Activated naive CD4-positive, alpha-beta T cell treated with anti-CD3 and anti-CD28 coated beads for 36 hours (primary cell): Measurements from ENCODE around the gene QPCTL. TPM values are rescaled to one million over a fixed set of nuclear protein-coding genes. Genes with fewer than 3 reads are reported as not detected.
"Not testable (repeated sequence)": the region's sequence is repeated elsewhere in the genome, so short reads cannot be mapped to it uniquely, and the experiment has no call there.

Experiments
- CTCF ChIA-PET: fragments of 350-600 bp; sonication (Branson Sonifier 250); formaldehyde crosslinking; loops from one replicate; lab custom pipeline; 2021; ENCODE audit warnings: antibody characterized with exemption; lab: Charles Lee
- DNase-seq: peaks from one replicate; pipeline ENCODE4 v3.0.0-alpha.2; 2020
- H3K27ac Mint-ChIP-seq: one replicate; pipeline ENCODE4 v1.8.0; 2021; ENCODE audit warnings: mild to moderate bottlenecking, mixed read lengths
- H3K27me3 Mint-ChIP-seq: one replicate; pipeline ENCODE4 v1.8.0; 2021; ENCODE audit warnings: low read depth, mixed read lengths
- H3K36me3 Mint-ChIP-seq: one replicate; pipeline ENCODE4 v1.8.0; 2021; ENCODE audit warnings: low read depth, mixed read lengths
- H3K4me1 Mint-ChIP-seq: one replicate; pipeline ENCODE4 v1.8.0; 2021; ENCODE audit warnings: low read depth, mixed read lengths
- H3K4me3 Mint-ChIP-seq: one replicate; pipeline ENCODE4 v1.8.0; 2021; ENCODE audit warnings: mild to moderate bottlenecking, moderate library complexity, mixed read lengths
- H3K9me3 Mint-ChIP-seq: one replicate; pipeline ENCODE4 v1.8.0; 2021; ENCODE audit warnings: mixed read lengths
- intact Hi-C: fragments of 100-400 bp; cut with micrococcal nuclease; formaldehyde crosslinking; loops from one replicate; pipeline ENCODE4 v1.15.1; 2023
- total RNA-seq, 2 experiments: library from RNA; stranded (reverse); gene quantifications; one replicate each; pipeline ENCODE4 v1.2.3, GENCODE V29; 2021

The QPCTL gene
- total RNA-seq, 2 experiments from 2014 or later = 12.0 to 14.1 TPM

- Mint-ChIP-seq H3K36me3 (peaks cover 7% of the 10 kb centered on the region), H3K27me3 (no peaks in the 10 kb centered on the region), H3K4me1 (peaks cover 22% of the 10 kb centered on the region), H3K27ac (no peak overlapping the region), H3K4me3 (no peak overlapping the region), H3K9me3 (no peaks in the 10 kb centered on the region)
- DNase-seq = no peak
- intact Hi-C loops = no loop called here
- CTCF ChIA-PET = interaction anchor here (1.2 to 1.9 kb wide), 2 partner anchors 17 to 18 kb away, joined by 5 to 11 read pairs; partner anchors contain the start of gene QPCTL
Observed at GRCh38 chr19:45710356-45711130, 18.1 kb downstream of the QPCTL start.

- H3K4me3 Mint-ChIP-seq = no peak overlapping the region
- no peaks in the 10 kb centered on the region for H3K27me3 Mint-ChIP-seq
- CTCF ChIA-PET = no interaction called here
- no peak overlapping the region for H3K27ac Mint-ChIP-seq
- no peaks in the 10 kb centered on the region for H3K9me3 Mint-ChIP-seq
- no peak for DNase-seq
- intact Hi-C loops = no loop called here
- peaks cover 7% of the 10 kb centered on the region for H3K36me3 Mint-ChIP-seq
- H3K4me1 Mint-ChIP-seq = peaks cover 31% of the 10 kb centered on the region
Observed at GRCh38 chr19:45711851-45712698, 19.6 kb downstream of the QPCTL start.

DNA sequence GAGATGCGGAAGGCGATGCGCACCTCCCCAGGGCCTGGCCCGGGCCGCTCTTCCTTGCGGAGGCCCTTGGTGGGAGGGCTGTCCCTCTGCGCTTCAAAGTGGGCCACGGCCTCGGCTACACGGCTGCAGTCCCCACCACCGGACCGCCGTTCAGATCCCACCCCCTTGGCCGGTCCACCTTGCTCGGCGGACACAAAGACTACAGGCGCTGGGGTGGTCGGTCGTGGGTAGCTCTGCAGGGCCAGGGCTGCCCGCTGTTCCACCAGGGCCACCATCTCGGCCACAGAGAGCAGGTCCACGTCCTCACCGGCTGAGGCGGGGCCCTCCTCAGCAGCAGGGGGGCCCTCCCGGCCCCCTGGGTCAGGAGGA is 20.2 kb downstream of the QPCTL start:
- no peaks in the 10 kb centered on the region for H3K27me3 Mint-ChIP-seq
- peaks cover 32% of the 10 kb centered on the region for H3K4me1 Mint-ChIP-seq
- H3K4me3 Mint-ChIP-seq = no peak overlapping the region
- H3K36me3 Mint-ChIP-seq = peaks cover 7% of the 10 kb centered on the region
- CTCF ChIA-PET = no interaction called here
- H3K9me3 Mint-ChIP-seq = no peaks in the 10 kb centered on the region
- intact Hi-C loops = no loop called here
- no peak for DNase-seq
- H3K27ac Mint-ChIP-seq = no peak overlapping the region

DNA sequence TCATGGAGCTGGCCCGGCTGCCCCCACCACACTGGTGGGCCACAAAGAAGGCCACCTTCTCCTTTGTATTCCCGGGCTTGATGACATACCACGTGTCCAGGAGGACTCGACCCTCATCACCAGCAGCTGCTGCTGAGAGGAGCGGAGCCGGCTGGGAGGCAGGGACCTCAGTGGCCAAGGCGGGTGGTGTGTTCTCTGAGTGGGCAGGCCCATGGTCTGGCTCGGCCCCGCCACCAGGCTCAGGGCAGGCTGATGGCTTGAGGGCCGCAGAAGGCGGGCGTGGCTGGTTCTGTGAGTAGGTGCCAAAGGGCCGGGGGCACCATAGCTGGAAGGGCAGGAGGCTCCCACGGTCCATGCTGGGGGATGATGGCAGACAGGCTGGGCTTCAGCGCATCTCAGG is 20.7 kb downstream of the QPCTL start:
- H3K4me1 Mint-ChIP-seq = peaks cover 36% of the 10 kb centered on the region
- no peaks in the 10 kb centered on the region for H3K9me3 Mint-ChIP-seq
- H3K4me3 Mint-ChIP-seq = no peak overlapping the region
- H3K27ac Mint-ChIP-seq = no peak overlapping the region
- CTCF ChIA-PET = interaction anchor here (1.6 kb wide), 1 partner anchor 14 kb away, joined by 3 read pairs; no protein-coding TSS in a partner anchor
- intact Hi-C loops = no loop called here
- DNase-seq = no peak
- H3K27me3 Mint-ChIP-seq = no peaks in the 10 kb centered on the region
- H3K36me3 Mint-ChIP-seq = peaks cover 7% of the 10 kb centered on the region

DNA sequence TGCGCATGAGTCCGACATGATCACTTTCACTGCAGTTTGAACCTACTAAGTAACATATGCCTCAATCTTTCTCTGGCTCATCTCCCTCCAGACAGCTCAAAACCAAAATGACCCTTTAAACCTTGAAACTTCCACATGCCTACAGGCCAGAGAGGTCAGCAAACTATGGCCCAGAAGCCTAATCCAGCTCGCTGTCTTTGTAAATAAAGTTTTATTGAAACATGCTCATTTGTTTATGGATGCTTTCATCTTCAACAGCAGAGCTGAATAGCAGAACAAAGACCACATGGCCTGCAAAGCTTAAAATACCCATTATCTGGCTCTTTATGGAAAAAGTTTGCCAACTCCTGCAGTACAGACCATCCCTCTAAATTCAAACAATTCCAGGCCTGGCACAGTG is 22.7 kb downstream of the QPCTL start:
- Mint-ChIP-seq H3K36me3 (peaks cover 10% of the 10 kb centered on the region), H3K9me3 (no peaks in the 10 kb centered on the region), H3K4me3 (no peak overlapping the region), H3K4me1 (peaks cover 40% of the 10 kb centered on the region), H3K27me3 (no peaks in the 10 kb centered on the region), H3K27ac (no peak overlapping the region)
- CTCF ChIA-PET = interaction anchor here (1.3 to 4.7 kb wide), 2 partner anchors 22 to 34 kb away, joined by 3 to 28 read pairs; partner anchors contain the start of genes QPCTL and SNRPD2
- intact Hi-C loops = no loop called here
- no peak for DNase-seq

- DNase-seq = peak; percentile 29
- Mint-ChIP-seq H3K4me3 (peak overlapping the region; percentile 96), H3K9me3 (no peaks in the 10 kb centered on the region), H3K27ac (peak overlapping the region; percentile 97), H3K4me1 (peaks cover 38% of the 10 kb centered on the region), H3K27me3 (no peaks in the 10 kb centered on the region), H3K36me3 (peaks cover 15% of the 10 kb centered on the region)
- CTCF ChIA-PET = interaction anchor here (0.6 to 4.7 kb wide), 8 partner anchors 14 to 90 kb away, joined by 3 to 28 read pairs (median 4); partner anchors contain the start of genes FBXO46, QPCTL, SIX5 and SNRPD2
- intact Hi-C loops = loop anchor here (1.0 kb wide), 10 partner anchors 14 to 310 kb away; partner anchors contain the start of genes DMWD, FBXO46, IRF2BP1 and OPA3
Observed at GRCh38 chr19:45716359-45717130, 24.1 kb downstream of the QPCTL start.

- H3K27ac Mint-ChIP-seq = peak overlapping the region; percentile 97
- CTCF ChIA-PET = interaction anchor here (0.6 to 4.7 kb wide), 9 partner anchors 13 to 316 kb away, joined by 3 to 28 read pairs (median 4); partner anchors contain the start of genes FBXO46, QPCTL, SIX5 and SNRPD2
- peak overlapping the region; percentile 96 for H3K4me3 Mint-ChIP-seq
- no peaks in the 10 kb centered on the region for H3K9me3 Mint-ChIP-seq
- H3K27me3 Mint-ChIP-seq = no peaks in the 10 kb centered on the region
- H3K36me3 Mint-ChIP-seq = peaks cover 18% of the 10 kb centered on the region
- intact Hi-C loops = loop anchor here (1.0 kb wide), 10 partner anchors 13 to 311 kb away; partner anchors contain the start of genes DMWD, FBXO46, IRF2BP1 and OPA3
- DNase-seq = peak; percentile 99
- H3K4me1 Mint-ChIP-seq = peaks cover 41% of the 10 kb centered on the region
Observed at GRCh38 chr19:45717131-45717982, 24.9 kb downstream of the QPCTL start.

- Mint-ChIP-seq H3K9me3 (no peaks in the 10 kb centered on the region), H3K27me3 (no peaks in the 10 kb centered on the region), H3K27ac (peak overlapping the region; percentile 97), H3K4me3 (peak overlapping the region; percentile 96), H3K36me3 (peaks cover 18% of the 10 kb centered on the region), H3K4me1 (peaks cover 45% of the 10 kb centered on the region)
- intact Hi-C loops = loop anchor here (1.0 kb wide), 10 partner anchors 12 to 312 kb away; partner anchors contain the start of genes DMWD, FBXO46, IRF2BP1 and OPA3
- DNase-seq = no peak
- CTCF ChIA-PET = interaction anchor here (0.6 to 4.7 kb wide), 6 partner anchors 12 to 316 kb away, joined by 3 to 28 read pairs (median 4); partner anchors contain the start of genes FBXO46, QPCTL and SNRPD2
Observed at GRCh38 chr19:45717983-45718650, 25.7 kb downstream of the QPCTL start.

DNA sequence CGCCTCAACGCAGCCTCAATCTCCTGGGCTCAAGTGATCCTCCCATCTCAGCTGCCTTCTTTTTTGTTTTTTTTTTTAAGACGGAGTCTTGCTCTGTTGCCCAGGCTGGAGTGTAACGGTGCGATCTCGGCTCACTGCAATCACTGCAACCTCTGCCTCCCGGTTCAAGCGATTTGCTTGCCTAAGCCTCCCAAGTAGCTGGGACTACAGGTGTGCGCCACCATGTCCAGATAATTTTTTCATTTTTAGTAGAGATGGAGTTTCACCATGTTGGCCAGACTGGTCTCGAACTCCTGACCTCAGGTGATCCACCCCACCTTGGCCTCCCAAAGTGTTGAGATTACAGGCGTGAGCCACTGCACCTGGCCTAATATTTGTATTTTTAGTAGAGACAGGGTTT is 27.6 kb downstream of the QPCTL start:
- CTCF ChIA-PET = interaction anchor here (1.6 kb wide), 1 partner anchor 49 kb away, joined by 3 read pairs; the partner anchor contains the start of gene SIX5

GRCh38 chr19:45728683-45729082 is 36.2 kb downstream of the QPCTL start:
- H3K27me3 Mint-ChIP-seq, intact Hi-C loops, DNase-seq, H3K9me3 Mint-ChIP-seq, H3K4me3 Mint-ChIP-seq, H3K27ac Mint-ChIP-seq, H3K36me3 Mint-ChIP-seq, CTCF ChIA-PET: not testable (repeated sequence)
- H3K4me1 Mint-ChIP-seq = peaks cover 34% of the 10 kb centered on the region

More for the DNA sequence above, 27.6 kb downstream of the QPCTL start:
- H3K27me3 Mint-ChIP-seq, H3K9me3 Mint-ChIP-seq, H3K4me3 Mint-ChIP-seq, H3K27ac Mint-ChIP-seq, DNase-seq, intact Hi-C loops: not testable (repeated sequence)
- H3K36me3 Mint-ChIP-seq = peaks cover 22% of the 10 kb centered on the region
- peaks cover 44% of the 10 kb centered on the region for H3K4me1 Mint-ChIP-seq
